GM19099 (cell line): ENCODE data around the gene MAPKBP1.

Experiments
- POLR2A ChIP-seq: IDR thresholded peaks from 3 replicates; pipeline ENCODE4 v1.6.1; 2011; ENCODE audit warnings: low read depth; ENCODE audit not compliant: insufficient read length; ENCODE audit errors: extremely low read depth

Gene MAPKBP1

DNA sequence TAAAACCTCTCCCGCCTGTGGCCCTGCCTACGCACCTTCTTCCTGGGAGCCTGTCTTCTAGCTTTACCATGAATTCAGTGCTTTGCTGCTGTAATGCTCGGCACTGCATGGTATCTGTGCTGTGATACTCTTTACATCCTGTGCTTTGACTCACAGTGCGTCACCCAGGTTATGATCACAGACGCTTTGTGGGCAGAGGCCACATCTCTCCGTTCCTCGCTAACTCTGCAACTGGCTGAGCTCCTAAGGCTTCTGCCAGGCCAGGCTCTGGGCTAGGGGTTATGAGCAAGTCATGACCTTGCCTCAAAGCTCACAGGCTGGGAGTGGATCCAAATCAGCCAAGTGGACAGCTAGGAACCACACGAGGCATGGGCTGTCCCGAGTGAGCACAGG, 96.4 kb downstream of the MAPKBP1 start:
- no peak for TF ChIP-seq POLR2A

- no peak for TF ChIP-seq POLR2A
Observed at GRCh38 chr15:41871175-41871905, 97.1 kb downstream of the MAPKBP1 start.

- TF ChIP-seq POLR2A = no peak
Observed at GRCh38 chr15:41872166-41872747, 98.0 kb downstream of the MAPKBP1 start.

DNA sequence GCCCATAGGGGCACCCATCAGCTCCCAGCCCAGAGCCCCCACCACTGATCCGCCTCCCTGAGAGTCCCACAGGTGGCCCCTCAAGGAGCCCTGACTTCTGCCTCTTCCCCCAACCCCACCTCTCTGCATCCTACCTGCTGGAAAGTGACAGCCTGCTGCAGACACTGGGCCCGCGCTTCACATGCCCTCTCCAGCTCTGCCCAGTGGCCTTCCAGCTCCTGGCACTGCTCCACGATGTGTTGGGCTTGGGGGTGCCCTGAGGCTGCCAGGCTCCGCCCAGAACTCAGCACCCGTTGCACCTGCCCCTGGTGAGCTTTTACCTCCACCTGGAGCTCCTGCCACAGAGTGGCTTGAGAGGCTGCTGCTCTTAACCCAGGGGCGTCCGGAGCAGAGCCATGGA, 99.4 kb downstream of the MAPKBP1 start:
- no peak for TF ChIP-seq POLR2A

DNA sequence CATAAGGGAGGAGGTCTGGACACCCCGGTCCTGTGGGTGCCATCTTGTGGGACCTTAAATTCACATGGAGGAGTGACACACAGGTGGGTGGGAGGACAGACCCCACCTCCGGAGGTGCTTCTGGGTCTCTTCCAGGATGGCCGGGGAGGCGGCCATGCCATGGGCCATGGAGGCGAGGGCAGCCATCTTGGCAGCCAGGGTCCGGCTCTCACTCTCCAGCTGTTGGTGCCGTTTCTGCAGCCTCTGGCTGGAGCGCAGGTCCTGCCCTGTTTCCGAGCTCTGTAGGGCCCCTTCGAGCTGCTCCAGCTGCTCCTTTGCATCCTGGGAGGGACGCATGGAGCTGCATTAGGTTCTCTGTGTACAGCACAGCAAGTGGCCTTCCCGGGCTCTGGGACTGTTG, 100.5 kb downstream of the MAPKBP1 start:
- TF ChIP-seq POLR2A = no peak

GRCh38 chr15:41876007-41876406, 101.7 kb downstream of the MAPKBP1 start:
- no peak for TF ChIP-seq POLR2A

DNA sequence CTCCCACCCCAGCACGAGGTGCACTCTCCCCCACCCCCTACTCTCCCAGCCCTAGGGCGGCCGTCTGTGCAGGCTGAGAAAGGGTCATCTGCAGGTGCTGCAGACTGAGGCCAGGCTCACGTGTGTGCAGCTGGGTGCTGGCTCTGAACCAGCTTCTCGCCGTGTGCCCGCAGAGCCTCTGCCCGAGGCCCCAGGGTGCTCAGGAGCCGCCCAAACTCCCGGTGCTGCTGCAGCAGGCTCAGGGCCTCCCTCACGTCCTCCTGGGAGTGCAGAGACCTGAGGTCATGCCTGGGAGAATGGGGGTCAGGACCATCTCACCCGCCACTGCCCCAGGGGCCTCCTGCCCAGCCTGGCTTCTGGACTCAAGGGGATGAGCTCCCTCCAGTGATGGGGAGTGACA, 102.4 kb downstream of the MAPKBP1 start:
- no peak for TF ChIP-seq POLR2A
